ENCODE measurements around the gene HMCN1.
"Not testable (repeated sequence)": the region's sequence is repeated elsewhere in the genome, so short reads cannot be mapped to it uniquely, and the experiment has no call there.

GRCh38 chr1:185892831-185893403, 158.7 kb downstream of the HMCN1 start:
- TF ChIP-seq CTCF (conservative IDR thresholded peaks at IDR 0.05); EZH2 (IDR thresholded peaks at IDR 0.05; ENCODE audit: low read depth): not testable (repeated sequence)
